Measurements from ENCODE around the gene PDE1A.
"Not testable (repeated sequence)": the region's sequence is repeated elsewhere in the genome, so short reads cannot be mapped to it uniquely, and the experiment has no call there.

PDE1A gene

DNA sequence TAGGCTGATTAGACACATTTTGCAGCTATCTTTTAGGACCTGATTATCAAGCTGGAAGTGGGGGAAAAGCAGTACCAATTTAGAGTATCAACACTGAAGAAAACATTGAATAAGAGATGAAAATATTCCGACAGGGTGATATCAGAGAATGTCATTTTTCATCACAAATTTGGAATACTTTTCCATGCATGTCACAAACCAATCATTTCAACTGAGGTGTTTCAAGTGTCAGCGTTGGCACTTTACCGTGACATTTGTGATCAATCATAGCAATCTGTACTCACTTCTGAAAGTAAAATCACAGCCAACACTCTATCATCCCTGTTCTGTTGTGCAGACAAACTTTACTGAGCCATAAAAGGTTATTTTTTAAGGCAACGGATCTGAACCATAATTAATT, 75.4 kb downstream of the PDE1A start:
- no peak for DNase-seq

GRCh38 chr2:182349268-182349667, 77.6 kb downstream of the PDE1A start:
- DNase-seq, result no peak

DNA sequence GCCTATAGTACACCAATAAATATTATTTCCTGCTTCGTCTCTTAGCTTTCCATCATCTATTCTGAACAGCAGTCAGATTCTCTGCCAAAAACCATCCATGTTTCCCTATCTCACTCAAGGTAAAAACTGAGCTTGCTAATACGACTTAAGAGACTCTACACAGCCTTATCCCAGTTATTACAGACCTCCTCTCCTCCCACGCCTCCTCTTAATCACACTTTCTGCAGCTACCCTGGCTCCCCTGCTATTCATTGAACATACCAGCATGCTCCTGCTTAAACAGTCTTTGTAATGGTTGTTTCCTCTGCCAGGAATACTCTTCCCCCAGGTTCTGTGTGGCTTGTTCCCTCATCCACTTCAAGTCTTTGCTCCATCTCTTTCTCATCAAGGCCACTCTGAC, 81.5 kb downstream of the PDE1A start:
- DNase-seq, result no peak

DNA sequence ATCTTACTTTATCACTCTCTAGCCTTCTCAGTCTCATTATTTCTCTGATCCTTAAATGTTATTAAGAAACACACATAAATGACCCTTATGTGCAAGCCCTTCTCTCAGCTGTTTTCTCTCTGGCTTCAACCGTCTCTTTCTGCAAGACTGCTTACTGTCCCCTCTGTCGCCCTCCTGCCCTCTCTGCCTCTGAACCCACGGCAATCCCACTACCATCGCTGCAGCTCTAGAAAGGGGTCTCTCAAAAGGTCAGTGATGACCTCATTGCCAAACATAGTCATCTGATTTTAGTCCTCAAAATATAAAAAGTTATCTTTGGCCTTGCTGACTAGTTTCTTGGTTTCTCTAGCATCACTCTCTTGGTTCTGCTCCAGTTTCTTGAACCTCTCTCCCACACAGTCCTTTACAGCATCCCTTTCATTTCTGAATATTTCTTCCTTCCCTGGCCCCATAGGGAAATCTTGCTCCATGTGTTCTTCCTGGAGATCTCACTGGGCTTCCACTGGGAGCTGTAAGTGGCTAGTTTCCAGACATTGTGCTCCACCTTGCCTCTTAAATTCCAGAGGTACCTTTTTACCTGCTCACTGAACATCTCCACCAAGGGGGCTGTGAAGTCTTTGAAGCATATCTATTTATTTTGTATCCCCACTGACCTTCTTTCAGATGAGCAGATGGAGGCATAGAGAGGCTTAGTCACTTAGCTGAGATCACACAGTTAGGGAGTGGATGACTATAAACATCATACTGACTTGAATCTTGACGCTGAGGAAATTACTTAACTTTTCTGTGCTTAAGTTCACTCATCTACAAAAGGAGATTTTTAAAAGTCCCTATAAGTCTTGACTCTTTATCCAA, 96.2 kb downstream of the PDE1A start:
- DNase-seq, result no peak

- DNase-seq, result no peak
Measured at GRCh38 chr2:182324665-182325064, 102.2 kb downstream of the PDE1A start.

DNA sequence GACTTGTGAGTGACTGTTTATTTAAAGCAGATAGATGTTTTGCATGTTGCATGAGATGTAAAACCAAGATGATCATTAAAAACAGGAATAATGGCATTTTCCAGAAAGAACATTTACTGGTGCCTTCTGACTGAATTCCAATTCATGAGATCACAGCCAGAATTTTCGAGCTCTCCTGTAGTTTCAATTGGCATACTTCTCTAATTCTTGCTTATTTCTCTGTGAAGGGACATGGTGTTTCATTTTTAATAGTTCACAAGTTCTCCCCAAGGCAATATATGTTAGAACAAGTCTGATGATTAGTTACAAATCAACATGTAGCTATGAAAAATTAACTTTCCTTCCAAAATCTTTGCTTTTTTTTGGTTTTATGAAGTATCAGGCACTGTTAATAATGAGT, 105.7 kb downstream of the PDE1A start:
- DNase-seq, result no peak

DNA sequence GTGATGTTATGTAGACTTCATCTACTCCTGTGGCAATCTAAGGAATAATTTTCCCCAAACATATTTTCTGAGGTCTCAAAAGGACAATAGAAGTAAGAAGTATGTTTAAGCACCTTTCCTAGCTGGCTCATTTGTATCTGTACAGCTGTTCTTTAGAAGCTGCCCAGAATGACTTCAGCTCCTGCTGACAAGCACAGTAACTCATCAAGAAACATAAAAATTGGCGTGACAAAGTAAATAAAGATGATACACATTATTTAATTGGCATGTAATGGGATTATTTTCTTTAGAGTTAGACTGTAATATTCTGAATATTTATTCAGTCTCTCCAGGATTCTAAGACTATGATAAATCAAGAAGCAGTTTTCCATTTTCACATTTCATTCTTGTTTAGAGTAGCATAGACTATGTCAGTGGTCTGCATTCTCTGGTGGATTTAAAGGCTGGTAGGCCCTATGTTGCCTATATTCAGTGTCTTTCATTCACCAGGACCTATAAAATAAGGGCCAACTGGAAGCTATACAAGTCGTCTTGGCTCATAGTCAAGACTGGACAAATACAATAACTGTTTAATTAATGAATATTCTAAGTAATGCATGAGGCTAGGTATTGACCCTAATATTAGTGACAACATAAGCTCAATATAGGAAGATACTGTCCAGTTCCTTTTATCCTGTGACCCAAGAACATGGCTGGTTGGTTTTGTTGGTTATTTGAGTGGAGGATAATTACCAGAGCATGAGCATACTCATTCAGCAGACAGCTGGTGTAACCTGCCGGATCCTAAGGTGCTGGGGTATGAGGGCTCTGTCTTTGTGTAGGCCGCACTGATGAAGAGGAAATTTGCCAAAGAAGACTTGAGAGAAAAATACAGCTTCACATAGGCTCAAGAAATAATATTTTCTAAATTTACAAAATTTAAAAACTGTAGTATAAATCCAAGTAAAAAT, 107.0 kb downstream of the PDE1A start:
- no peak for DNase-seq

GRCh38 chr2:182318466-182319220, 108.2 kb downstream of the PDE1A start:
- no peak for DNase-seq

DNA sequence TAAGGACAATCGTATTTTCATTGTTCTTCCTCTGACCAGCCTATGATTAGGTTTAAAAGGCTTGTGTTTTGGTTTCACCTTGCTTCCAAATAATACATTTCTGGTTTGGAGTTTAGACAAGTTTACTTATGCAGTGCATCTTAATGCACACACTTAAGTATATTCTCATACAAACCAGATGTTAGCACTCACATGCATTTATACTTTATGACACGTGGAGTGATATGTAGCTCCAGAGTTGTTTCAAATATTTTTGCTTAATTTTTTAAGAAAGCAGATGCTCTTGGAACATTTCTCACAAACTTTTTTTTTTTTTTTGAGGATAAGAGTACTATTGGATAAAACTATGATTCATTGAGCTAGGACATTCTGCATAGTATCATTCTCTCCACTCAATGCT, 109.9 kb downstream of the PDE1A start:
- no peak for DNase-seq

- no peak for DNase-seq
Measured at GRCh38 chr2:182302972-182303371, 123.9 kb downstream of the PDE1A start.

GRCh38 chr2:182302174-182302573, 124.7 kb downstream of the PDE1A start:
- no peak for DNase-seq

DNA sequence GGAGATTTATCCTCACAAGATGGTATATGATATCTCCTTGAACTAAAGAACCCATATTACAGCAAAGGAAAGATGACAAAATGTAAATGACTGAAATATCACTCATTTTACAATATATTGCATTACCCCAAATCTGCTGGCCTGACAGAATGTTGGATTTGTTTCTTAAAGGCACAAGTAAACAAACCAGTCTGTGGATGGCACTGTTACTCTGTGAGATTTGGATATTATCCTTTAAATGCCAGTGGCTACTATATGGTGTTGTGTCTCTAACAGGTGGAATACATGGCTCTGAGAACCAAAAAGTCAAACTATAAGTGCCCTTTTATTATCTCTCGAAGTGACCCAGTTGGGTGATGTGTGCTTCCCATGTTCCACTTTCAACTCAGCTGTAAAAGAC, 125.7 kb downstream of the PDE1A start:
- DNase-seq, result no peak

DNA sequence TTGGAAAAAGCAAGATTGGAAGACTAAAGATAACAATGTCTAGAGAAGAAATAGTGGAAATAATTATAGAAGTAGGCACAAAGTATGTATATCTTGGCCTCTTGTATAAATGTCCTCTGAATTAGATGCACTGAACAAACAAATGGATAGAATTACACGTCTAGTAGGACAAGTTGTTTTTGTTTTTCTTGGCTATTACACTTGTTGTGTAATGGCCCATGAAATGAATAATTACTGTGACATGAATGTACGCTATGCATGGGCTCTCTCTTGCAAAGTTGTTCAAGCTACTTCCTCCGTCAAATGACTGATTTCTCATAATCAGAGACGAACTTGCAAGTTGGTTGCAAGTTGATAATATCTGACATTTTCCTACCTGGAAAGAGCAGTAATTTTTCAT, 126.2 kb downstream of the PDE1A start:
- DNase-seq, result no peak

GRCh38 chr2:182299632-182300031, 127.2 kb downstream of the PDE1A start:
- DNase-seq, result no peak

DNA sequence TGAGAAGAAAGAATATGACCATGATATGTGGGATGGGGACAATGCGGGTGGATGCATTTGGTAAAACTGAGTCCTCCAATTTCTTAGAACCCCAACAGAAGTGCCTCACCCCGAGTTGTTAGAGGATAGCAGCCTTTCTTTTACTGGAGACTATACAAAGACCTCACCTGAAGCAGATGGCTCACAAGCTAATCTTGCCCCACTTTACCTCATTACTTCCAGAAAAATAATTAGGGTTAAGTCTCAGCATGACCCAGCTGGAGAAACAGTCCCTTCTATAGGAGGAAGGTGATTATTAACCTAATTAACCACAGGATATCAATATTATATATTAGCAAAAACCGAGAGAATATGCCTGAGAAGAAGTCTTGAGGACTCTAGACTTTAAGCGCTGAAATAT, 128.4 kb downstream of the PDE1A start:
- no peak for DNase-seq

- DNase-seq, result no peak
Measured at GRCh38 chr2:182291296-182291695, 135.5 kb downstream of the PDE1A start.

- DNase-seq, result no peak
Measured at GRCh38 chr2:182283512-182283911, 143.3 kb downstream of the PDE1A start.

DNA sequence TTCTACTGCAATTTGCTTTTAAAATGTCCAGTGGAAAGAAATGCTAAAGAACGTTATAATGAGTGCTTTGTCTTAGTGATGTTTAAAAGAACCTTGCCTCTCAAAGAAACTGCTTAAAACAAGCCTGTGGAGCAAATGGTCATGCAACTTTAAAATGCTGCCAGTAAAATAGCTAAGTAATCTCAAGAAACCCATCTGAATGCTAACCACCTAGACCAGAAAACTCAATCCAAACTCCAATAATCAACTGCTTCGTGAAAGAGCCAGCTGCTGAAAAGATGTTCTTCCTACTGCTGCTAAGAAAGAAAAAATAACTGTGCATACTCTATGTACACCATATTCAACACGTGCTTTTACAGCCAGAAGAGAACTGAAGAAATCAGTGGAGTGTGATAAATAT, 145.6 kb downstream of the PDE1A start:
- no peak for DNase-seq

DNA sequence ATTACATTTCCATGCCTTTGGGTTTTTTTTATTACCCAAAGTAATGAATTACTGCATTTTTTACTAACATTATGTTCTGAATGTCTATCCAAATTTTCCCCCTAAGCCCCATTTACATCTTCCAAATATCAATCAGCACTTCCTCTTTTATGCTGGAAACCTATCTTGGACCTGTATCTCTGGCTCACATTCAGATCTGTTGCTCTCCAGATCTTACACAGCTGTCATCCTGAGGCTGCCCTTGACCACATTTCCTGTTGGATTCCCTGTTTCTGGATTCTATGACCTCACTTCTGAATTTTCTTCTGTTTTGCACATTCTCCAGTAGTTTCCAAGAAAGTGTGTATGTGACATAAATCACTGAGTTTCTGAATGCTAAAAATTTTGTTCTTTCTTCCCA, 146.7 kb downstream of the PDE1A start:
- no peak for DNase-seq

DNA sequence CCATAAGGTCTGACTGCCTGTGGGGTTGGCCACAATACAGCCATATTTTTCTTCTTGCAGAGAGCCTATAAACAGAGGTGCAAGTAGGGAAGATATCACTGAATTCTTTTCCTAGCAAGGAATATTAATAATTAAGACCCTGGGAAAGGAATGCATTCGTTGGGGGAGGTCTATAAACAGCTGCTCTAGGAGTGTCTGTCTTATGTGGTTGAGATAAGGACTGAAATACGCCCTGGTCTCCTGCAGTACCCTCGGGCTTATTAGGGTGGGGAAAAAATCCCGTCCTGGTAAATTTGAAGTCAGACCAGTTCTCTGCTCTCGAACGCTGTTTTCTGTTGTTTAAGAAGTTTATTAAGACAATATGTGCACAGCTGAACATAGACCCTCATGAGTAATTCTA, 150.2 kb downstream of the PDE1A start:
- not testable (repeated sequence) for DNase-seq

- no peak for DNase-seq
Measured at GRCh38 chr2:182267971-182268370, 158.9 kb downstream of the PDE1A start.

- DNase-seq, result no peak
Measured at GRCh38 chr2:182266909-182267308, 159.9 kb downstream of the PDE1A start.

DNA sequence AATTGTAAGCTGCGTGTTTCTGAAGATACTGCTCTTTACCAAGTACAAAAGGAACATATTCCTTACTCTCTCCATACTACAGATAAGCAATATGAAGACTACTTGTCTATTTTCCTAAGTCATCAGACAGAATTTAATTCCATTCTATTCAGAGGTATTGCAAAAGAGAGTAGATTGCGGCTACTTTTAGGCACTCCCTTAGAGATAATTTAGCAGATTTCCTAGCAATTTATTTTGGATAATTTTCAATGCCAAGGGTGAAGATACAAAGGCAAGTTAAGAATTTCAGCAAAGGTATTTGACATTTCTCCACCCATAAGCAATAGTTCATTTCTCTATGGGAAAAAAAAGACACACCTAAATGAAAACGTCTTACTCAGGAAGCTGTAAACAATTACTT, 161.1 kb downstream of the PDE1A start:
- no peak for DNase-seq

Measured in activated naive CD4-positive, alpha-beta T cell (primary cell).